ENCODE results near the gene STATH.
"Not testable (repeated sequence)": the region's sequence is repeated elsewhere in the genome, so short reads cannot be mapped to it uniquely, and the experiment has no call there.

Gene STATH

DNA sequence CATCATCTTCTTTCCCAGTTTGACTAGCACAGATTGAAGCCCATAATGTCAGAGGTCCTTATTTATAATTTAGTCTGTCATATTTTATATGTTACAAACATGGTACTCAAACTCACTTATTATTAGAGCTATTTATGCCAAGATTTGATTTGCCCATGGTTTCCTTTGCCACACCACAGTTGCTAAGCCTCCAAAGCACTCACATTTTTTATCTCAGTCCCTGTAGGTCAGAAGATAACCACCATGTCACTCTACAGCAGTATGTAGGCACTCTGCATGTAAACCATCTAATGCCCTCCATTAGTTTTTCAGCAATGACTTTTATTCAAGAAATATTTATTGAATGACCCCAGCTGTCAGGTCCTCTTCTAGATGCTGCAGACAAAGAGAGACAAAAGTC, 6.7 kb downstream of the STATH start:
- TF ChIP-seq, protein P1, sequence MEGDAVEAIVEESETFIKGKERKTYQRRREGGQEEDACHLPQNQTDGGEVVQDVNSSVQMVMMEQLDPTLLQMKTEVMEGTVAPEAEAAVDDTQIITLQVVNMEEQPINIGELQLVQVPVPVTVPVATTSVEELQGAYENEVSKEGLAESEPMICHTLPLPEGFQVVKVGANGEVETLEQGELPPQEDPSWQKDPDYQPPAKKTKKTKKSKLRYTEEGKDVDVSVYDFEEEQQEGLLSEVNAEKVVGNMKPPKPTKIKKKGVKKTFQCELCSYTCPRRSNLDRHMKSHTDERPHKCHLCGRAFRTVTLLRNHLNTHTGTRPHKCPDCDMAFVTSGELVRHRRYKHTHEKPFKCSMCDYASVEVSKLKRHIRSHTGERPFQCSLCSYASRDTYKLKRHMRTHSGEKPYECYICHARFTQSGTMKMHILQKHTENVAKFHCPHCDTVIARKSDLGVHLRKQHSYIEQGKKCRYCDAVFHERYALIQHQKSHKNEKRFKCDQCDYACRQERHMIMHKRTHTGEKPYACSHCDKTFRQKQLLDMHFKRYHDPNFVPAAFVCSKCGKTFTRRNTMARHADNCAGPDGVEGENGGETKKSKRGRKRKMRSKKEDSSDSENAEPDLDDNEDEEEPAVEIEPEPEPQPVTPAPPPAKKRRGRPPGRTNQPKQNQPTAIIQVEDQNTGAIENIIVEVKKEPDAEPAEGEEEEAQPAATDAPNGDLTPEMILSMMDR (IDR thresholded peaks at IDR 0.05; ENCODE audit: control insufficient read depth, insufficient read depth, low read depth, low read length, missing control alignments): no peak
- H3K4me3 ChIP-seq (ENCODE audit: control insufficient read depth, low read depth, low read length): no peak overlapping the region
- DNase-seq (ENCODE audit: low read depth): no peak

DNA sequence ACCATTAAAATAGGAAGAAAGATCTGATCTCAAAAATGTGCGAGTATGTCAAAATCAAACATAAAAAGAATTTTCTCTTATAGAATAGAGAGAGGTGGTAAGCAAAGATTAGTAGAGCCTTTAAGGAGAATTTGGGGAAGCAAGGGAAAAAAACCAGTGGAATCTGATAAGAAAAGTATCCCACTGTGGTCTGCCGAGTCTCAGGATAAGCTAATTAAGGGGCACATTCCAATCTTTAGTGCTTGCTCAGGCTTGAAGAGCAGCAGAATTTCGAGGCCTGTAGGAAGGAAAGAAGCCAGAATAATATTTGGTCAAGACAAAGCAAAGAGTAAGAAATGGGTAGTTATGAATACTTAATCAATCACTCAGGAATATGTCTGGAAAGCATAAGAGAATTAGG, 13.0 kb downstream of the STATH start:
- H3K4me3 ChIP-seq (ENCODE audit: control insufficient read depth, low read depth, low read length): no peak overlapping the region
- TF ChIP-seq, protein P1 (IDR thresholded peaks at IDR 0.05; ENCODE audit: control insufficient read depth, insufficient read depth, low read depth, low read length, missing control alignments): no peak
- no peak for DNase-seq (ENCODE audit: low read depth)

DNA sequence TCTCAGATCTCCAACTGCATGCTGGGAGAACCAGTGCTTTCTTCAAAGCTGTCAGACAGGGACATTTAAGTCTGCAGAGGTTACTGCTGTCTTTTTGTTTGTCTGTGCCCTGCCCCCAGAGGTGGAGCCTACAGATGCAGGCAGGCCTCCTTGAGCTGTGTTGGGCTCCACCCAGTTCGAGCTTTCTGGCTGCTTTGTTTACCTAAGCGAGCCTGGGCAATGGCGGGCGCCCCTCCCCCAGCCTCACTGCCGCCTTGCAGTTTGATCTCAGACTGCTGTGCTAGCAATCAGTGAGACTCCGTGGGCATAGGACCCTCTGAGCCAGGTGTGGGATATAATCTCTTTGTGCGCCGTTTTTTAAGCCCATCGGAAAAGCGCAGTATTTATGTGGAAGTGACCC, 23.2 kb downstream of the STATH start:
- not testable (repeated sequence) for DNase-seq (ENCODE audit: low read depth); H3K4me3 ChIP-seq (ENCODE audit: control insufficient read depth, low read depth, low read length)

DNA sequence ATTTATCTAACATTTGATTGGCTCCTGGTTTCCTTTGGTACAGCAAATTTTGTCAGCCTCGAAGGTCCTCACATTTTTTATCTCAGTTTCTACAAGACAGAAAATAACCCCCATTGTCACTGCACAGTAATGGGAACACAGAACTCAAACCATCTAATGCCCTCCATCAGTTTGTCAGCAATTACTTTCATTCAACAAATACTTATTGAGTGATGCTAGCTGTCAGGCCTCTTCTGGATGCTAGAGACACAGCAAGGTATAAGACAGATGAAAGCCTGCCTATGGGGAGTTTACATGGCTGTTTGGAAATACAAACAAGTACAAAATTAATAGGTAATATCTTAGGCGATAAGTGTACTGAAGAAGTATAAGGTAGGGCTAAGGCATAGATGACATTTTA, 27.5 kb downstream of the STATH start:
- TF ChIP-seq, protein P1 (IDR thresholded peaks at IDR 0.05; ENCODE audit: control insufficient read depth, insufficient read depth, low read depth, low read length, missing control alignments): no peak
- H3K4me3 ChIP-seq (ENCODE audit: control insufficient read depth, low read depth, low read length): no peak overlapping the region
- DNase-seq (ENCODE audit: low read depth): no peak

DNA sequence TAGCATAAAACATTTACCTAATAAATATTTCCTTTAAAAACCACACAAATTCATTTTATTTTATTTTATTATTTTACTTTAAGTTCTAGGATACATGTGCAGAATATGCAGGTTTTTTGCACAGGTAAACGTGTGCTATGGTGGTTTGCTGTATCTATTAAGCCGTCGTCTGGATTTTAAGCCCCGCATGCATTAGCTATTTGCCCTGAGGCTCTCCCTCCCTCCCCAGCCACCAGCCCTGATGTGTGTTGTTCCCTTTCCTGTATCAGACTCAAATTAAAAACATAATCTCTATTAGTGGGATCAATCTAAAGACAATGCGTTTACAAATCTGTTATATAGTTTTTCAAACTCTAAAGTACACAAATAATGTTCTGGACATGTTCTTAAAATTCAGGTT, 31.2 kb downstream of the STATH start:
- TF ChIP-seq, protein P1 (IDR thresholded peaks at IDR 0.05; ENCODE audit: control insufficient read depth, insufficient read depth, low read depth, low read length, missing control alignments): no peak
- H3K4me3 ChIP-seq (ENCODE audit: control insufficient read depth, low read depth, low read length): no peak overlapping the region
- DNase-seq (ENCODE audit: low read depth): no peak

DNA sequence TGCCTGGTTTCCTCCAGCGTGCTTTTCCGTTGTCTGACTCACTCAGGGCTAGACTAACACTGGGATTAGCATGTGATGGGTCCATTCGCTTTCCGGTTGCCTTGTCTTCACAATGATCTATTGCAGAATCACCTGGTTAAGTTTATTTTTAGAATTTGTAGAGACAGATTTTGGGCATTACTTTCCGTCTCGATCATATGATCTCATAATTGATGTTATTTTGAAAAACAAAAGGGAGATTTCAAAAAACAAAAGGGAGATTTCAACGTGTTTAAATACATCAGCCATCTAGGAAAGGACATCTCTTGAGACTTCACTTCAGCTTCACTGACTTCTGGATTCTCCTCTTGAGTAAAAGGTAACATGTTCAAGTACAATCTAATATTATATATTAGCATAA, 32.4 kb downstream of the STATH start, which contains the start of gene HTN3:
Gene HTN3, plus strand, starts transcription at position 301 of the 400 bp plus-strand sequence. CDS start 2,282 bp downstream, outside the sequence.
- not testable (repeated sequence) for DNase-seq (ENCODE audit: low read depth); H3K4me3 ChIP-seq (ENCODE audit: control insufficient read depth, low read depth, low read length)

DNA sequence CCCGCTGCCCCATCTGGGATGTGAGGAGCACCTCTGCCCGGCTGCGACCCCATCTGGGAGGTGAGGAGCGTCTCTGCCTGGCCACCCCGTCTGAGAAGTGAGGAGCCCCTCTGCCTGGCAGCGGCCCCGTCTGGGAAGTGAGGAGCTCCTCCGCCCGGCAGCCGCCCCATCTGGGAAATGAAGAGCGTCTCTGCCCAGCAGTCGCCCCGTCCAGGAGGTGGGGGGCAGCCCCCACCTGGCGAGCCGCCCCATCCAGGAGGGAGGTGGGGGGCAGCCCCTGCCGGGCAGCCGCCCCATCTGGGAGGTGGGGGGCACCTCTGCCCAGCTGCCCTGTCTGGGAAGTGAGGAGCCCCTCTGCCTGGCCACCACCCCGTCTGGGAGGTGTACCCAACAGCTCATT, 41.8 kb downstream of the STATH start:
- DNase-seq (ENCODE audit: low read depth); H3K4me3 ChIP-seq (ENCODE audit: control insufficient read depth, low read depth, low read length): not testable (repeated sequence)

DNA sequence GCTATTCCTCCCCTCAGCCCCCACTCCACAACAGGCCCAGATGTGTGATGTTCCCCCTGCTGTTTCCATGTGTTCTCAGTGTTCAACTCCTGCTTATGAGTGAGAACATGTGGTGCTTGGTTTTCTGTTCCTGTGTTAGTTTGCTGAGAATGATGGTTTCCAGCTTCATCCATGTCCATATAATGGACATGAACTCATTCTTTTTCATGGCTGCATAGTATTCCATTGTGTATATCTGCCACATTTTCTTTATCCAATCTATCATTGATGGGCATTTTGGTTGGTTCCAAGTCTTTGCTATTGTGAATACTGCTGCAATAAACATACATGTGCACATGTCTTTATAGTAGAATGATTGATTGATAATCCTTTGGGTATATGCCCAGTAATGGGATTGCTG, 44.2 kb downstream of the STATH start:
- not testable (repeated sequence) for DNase-seq (ENCODE audit: low read depth); H3K4me3 ChIP-seq (ENCODE audit: control insufficient read depth, low read depth, low read length)

DNA sequence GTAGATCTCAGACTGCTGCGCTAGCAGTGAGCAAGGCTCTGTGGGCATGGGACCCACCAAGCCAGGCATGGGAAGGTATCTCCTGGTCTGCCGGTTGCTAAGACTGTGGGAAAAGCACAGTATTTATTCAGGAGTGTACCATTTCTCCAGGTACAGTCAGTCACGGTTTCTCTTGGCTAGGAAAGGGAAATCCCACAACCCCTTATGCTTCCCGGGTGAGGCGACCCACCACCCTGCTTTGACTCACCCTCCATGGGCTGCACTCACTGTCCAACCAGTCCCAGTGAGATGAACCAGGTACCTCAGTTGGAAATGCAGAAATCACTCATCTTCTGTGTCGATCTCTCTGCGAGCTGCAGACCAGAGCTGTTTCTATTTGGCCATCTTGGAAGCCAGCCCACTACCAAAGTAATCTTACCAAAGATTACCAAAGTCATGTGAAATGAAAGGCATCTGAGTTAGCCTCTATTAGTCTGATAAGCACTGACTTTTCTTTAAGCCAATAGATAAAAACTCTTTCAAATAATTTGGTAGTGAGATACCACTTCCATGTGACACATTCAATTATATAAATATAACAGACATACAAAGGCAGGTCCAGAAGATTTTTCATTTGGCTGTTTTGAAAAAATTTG, 46.0 kb downstream of the STATH start:
- no peak for DNase-seq (ENCODE audit: low read depth)
- no peak overlapping the region for H3K4me3 ChIP-seq (ENCODE audit: control insufficient read depth, low read depth, low read length)
- TF ChIP-seq, protein P1 (IDR thresholded peaks at IDR 0.05; ENCODE audit: control insufficient read depth, insufficient read depth, low read depth, low read length, missing control alignments): no peak

DNA sequence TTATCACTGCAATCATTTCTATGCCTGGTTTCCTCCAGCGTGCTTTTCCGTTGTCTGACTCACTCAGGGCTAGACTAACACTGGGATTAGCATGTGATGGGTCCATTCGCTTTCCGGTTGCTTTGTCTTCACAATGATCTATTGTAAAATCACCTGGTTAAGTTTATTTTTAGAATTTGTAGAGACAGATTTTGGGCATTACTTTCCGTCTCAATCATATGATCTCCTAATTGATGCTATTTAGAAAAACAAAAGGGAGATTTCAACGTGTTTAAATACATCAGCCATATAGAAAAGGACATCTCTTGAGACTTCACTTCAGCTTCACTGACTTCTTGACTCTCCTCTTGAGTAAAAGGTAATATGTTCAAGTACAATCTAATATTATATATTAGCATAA, 54.4 kb downstream of the STATH start, which contains the start of gene HTN1:
Gene HTN1, plus strand, starts transcription at position 301 of the 400 bp plus-strand sequence. CDS start 2,639 bp downstream, outside the sequence.
- not testable (repeated sequence) for H3K4me3 ChIP-seq (ENCODE audit: control insufficient read depth, low read depth, low read length); DNase-seq (ENCODE audit: low read depth)
